Endometrial microvascular endothelial cells (primary cell): Measurements from ENCODE around the gene WSB1. TPM values are rescaled to one million over a fixed set of nuclear protein-coding genes. Genes with fewer than 3 reads are reported as not detected.
"Not testable (repeated sequence)": the region's sequence is repeated elsewhere in the genome, so short reads cannot be mapped to it uniquely, and the experiment has no call there.

Experiments used
- in situ Hi-C: cut with HindIII; loops from 2 replicates; pipeline ENCODE4 v1.10.0; 2017; ENCODE audit warnings: low sequenced_read_pairs, low pct_unique_long_range_greater_than_20kb; ENCODE audit errors: inconsistent ontology term
- total RNA-seq: library from RNA; depleted of rRNA; stranded (reverse); fragments of >200 nt; gene quantifications from one replicate; pipeline ENCODE4 v1.2.3, GENCODE V29; 2015; ENCODE audit errors: inconsistent ontology term

The WSB1 gene
- total RNA-seq, 1 donor from 2014 or later: 73.8 TPM

DNA sequence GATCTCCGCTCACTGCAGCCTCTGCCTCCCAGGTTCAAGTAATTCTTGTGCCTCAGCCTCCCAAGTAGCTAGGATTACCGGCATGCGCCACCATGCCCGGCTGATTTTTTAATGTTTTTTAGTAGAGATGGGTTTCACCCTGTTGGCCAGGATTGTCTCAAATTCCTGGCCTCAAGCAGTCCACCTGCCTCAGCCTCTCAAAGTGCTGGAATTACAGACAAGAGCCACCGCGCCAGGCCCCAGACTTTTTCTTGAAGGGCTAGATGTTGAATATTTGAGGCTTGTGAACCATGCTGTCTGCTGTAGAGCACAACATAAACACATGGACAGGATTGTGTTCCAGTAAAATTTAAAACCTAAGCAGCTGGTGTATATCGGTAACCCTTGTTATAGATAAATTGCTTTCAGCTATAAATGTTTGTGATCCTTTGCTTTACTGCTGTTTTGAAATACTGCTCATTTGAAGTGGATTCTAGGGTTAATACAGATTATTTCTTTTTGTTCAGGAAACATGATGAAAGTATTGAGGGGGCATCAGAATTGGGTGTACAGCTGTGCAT lies 12.4 kb downstream of the WSB1 start:
- in situ Hi-C loops: no loop called here

- in situ Hi-C loops: no loop called here
Observed at GRCh38 chr17:27310565-27311110, 16.7 kb downstream of the WSB1 start.

DNA sequence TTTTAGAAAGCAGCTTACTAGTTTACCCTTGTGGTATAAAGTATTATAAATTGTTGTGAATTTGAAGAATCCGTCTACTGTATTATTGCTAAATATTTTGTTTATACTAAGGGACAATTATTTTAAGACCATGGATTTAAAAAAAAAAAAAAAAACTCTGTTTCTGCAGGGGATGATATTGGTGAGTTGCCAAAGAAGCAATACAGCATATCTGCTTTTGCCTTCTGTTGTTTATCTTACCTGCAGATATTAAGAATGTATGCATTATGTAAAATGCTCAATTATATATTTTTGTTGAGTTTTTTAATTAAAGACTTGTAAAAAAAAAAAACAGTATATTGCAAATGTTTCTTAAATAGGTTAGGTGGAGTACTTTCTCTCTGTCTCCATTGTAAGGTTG lies 19.4 kb downstream of the WSB1 start:
- in situ Hi-C loops: no loop called here

GRCh38 chr17:27315322-27315721 lies 21.4 kb downstream of the WSB1 start:
- in situ Hi-C loops: no loop called here

DNA sequence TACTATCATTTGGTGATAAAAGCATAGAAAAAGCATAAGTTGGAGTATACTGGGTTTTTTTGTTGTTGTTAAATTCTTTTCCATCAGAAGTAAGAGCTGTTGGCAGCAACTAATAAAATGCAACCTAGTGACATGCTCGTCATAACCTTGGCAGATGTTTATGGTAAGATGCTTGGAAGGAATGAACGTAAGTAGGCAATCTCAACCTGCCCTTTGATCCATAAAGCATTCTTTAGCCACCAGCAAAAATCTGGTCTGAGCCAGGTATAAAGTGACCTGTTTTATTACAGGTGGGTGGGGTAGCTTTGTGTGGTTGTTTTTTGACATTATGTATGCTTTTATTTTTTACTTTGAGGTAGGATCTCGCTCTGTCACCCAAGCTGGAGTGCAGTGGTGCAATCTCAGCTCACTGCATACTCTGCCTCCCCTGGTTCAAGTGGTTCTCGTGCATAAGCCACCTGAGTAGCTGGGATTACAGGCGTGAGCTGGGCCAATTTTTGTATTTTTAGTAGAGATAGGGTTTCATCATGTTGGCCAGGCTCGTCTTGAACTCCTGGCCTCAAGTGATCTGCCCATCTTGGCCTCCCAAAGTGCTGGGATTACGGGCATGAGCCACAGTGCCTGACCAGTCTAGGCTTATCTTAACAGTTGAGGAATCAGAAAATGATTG lies 22.0 kb downstream of the WSB1 start:
- in situ Hi-C loops: no loop called here

GRCh38 chr17:27318228-27318627 lies 24.3 kb downstream of the WSB1 start:
- in situ Hi-C loops: no loop called here

- in situ Hi-C loops: no loop called here
Observed at GRCh38 chr17:27318633-27319032, 24.7 kb downstream of the WSB1 start.

DNA sequence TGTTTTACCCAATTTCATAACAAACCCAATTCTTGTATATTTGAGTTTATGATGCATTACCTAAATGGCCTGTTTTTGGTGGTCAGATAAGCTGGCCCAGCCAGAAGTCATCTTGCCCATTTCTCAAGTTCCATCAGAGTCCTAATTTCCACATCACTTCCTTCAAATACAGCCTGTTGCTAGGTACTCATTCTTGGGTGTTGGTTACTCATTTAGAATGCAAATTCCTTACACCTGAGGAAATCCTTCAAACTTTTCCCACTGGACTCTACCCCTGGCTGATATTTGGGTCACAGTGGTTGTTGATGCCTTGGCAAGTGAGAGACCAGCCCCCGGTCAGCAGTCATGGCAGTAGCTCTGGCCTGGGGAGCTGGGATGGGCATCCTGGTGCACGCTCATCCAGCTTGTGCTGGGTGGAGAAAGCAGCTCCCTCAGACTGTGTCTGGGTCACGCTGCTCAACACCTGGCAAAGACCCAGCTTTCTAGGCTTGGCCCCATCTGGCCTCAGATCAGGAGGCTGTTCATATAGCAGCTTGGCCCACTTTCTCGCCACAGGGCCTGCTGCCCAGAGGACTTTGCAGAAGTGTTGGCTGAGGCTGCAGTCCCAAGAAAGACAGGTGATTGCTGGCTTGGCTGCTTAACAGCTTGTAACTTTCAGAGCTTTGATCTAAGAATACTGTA lies 25.8 kb downstream of the WSB1 start:
- in situ Hi-C loops: no loop called here

DNA sequence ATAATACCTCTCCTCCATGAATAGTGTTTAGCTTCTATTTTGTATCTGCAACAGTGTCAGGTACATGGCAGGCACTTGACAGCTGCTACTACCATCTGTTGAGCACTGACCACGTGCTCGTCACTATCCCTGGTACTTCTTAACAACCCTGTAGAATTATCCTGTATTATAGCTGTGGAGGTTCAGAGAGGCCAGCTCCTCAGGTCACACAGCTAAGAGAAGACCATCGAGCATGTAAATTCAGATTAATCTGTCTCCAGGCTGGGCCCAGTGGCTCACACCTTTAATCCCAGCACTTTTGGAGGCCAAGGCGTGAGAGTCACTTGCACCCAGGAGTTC lies 26.3 kb downstream of the WSB1 start:
- in situ Hi-C loops: no loop called here

- in situ Hi-C loops: no loop called here
Observed at GRCh38 chr17:27321372-27321771, 27.5 kb downstream of the WSB1 start.

- in situ Hi-C loops: no loop called here
Observed at GRCh38 chr17:27322026-27322425, 28.1 kb downstream of the WSB1 start.

DNA sequence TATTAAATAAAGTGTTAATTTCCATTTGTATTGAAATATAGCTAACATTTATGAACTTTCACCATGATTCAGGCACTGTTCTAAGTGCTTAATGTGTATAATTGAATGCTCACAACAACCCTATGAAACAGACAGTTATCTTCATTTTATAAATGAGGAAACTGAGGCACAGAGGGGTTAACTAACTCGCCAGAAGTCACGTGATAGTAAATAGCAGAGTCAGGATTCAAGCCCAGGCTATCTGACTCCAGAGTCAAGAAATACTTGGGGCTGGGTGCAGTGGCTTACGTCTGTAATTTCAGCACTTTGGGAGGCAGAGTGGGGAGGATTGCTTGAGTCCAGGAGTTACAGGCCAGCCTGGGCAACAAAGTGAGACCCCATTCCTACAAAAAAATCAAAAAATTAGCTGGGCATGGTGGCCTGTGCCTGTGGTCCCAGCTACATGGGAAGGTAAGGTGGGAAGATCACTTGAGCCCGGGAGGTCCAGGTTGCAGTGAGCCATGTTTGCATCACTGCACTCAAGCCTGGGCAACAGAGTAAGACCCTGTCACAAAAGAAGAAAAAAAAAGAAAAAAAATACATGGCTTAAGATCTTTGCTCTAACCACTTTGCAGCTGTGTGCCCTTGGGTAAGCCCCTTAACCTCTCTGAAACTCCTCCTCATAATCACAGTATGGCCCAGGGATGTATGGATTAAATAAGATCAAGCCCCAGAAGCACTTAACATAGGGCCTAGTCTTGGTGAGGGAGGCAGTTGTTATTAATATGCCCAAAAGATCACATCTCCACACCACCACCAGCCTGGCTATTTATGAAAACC lies 29.0 kb downstream of the WSB1 start:
- in situ Hi-C loops: no loop called here

DNA sequence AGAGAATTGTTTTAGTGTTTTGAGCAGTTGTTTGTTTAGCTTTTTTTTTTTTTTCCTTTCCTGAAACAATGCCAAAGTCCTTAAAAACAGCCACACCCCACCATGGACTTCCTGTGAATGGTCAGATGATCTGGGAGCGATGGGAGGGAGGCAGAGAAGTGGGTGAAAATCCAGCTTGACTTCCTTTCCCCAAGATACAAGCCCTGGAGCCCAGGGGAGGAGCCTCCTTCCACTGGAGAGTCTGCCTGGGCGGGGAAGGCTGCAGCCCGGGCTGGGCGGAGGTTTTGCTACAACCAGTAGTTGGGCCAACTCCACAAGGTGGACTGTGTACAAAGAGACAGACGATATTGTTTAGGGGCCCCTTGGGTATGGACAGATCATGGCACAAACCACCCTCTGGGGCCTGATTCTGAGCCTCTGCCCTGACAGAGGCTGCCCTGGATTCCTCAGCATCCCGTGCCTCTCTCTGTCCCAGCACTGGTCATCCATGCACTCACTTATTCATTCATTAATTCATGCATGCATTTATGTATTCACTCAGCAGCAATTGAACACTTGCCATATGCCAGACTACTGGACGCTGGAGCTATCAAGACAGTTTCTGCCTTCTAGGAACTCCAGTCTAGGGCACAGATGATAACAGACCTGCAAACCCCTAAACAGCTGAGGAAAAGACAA lies 29.8 kb downstream of the WSB1 start:
- in situ Hi-C loops: no loop called here

DNA sequence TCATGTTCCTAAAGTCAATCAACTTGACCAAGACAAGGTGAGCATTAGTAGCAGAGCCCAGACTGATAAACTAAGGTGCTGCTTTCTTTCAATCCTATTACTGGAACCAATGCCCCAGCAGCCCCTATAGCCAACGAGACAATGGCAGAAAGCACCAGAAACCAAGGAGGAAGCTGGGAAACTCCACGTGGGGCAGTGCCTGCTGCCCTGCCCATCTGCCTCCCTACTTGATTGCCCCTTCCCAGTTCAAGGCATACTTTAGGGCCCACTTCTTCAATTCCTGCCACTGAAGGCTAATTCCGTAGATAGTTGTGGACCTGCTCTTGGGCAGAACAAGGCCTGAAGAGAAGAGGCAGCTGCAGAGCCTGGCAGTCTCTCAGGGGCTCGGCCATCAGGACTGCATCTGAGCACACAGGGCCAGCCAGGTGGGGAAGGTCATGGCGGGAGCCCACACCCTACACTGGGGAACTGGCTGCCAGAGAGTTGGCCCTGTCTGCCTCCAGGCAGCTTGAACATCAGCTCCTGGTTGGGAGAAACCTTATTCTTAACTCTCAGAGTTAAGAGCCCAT lies 30.9 kb downstream of the WSB1 start:
- in situ Hi-C loops: no loop called here

- in situ Hi-C loops: no loop called here
Observed at GRCh38 chr17:27326051-27326450, 32.1 kb downstream of the WSB1 start.

- in situ Hi-C loops: no loop called here
Observed at GRCh38 chr17:27326585-27326984, 32.7 kb downstream of the WSB1 start.

DNA sequence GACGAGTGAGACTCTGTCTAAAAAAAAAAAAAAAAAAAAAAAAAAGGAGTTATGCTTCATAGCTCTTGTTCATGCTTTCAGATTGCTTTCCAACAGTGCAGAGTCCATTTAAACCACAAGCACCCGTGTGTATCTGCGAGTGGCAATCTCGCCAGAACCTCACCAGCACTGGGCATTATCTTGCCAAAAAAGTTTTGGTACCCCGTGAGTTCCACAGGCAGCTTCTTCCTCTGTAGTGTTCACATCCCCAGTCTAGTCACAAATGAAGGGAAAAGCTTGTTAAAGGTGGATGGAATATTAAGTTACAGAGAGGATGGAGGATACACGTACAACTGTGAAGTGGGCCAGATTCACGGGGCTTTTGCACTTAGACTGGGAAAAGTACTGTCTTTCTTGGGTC lies 33.5 kb downstream of the WSB1 start:
- in situ Hi-C loops: no loop called here

DNA sequence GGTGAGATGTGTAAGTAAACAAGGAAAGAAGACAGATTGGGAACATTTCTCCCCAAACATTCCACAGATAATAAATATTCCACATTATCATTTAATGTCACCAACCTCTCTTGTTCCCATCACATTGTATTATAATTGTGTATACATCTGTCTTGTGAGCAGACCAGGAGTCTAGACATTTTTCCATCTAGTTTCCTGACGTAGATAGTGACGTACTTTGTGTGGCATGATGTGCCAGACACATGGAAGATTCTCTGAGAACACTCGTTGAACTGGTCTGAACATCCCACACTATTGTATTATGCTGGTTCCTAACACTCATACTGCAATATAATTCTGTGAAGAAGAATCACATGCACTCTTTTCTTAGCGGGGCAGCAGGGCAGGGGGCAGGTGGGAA lies 34.0 kb downstream of the WSB1 start:
- in situ Hi-C loops: no loop called here

- in situ Hi-C loops: not testable (repeated sequence)
Observed at GRCh38 chr17:27328686-27329085, 34.8 kb downstream of the WSB1 start.
